Smooth muscle cell (in vitro differentiated cells): ENCODE measurements around the gene LRRIQ4. TPM values are rescaled to one million over a fixed set of nuclear protein-coding genes. Genes with fewer than 3 reads are reported as not detected.

Source experiments
- DNase-seq: peaks from one replicate; lab custom pipeline; 2025; ENCODE audit not compliant: unreplicated experiment; lab: John Stamatoyannopoulos, UW
- H2AFZ ChIP-seq: fragments of 200-600 bp; sonication (generic); 2 replicates; pipeline ENCODE4 v1.6.0; 2016; ENCODE audit warnings: antibody characterized with exemption, low read depth, mild to moderate bottlenecking
- H3F3A ChIP-seq: fragments of 200-600 bp; sonication (generic); 2 replicates; pipeline ENCODE4 v1.6.0; 2017; ENCODE audit warnings: antibody characterized with exemption, low read depth
- H3K27ac ChIP-seq: fragments of 200-600 bp; sonication (generic); 2 replicates; pipeline ENCODE4 v1.5.1; 2016; ENCODE audit warnings: low read depth, mild to moderate bottlenecking
- H3K27me3 ChIP-seq: fragments of 200-600 bp; sonication (generic); 2 replicates; pipeline ENCODE4 v1.6.1; 2016; ENCODE audit warnings: low read depth, mild to moderate bottlenecking
- H3K36me3 ChIP-seq: fragments of 200-600 bp; sonication (generic); 2 replicates; pipeline ENCODE4 v1.5.1; 2016; ENCODE audit warnings: low read depth
- H3K4me1 ChIP-seq: fragments of 200-600 bp; sonication (generic); 2 replicates; pipeline ENCODE4 v1.5.1; 2016; ENCODE audit warnings: low read depth
- H3K4me2 ChIP-seq: fragments of 200-600 bp; sonication (generic); 2 replicates; pipeline ENCODE4 v1.6.0; 2016; ENCODE audit warnings: mild to moderate bottlenecking
- H3K4me3 ChIP-seq: fragments of 200-600 bp; sonication (generic); 2 replicates; pipeline ENCODE4 v1.5.1; 2016; ENCODE audit warnings: mild to moderate bottlenecking
- H3K79me2 ChIP-seq: fragments of 200-600 bp; sonication (generic); 2 replicates; pipeline ENCODE4 v1.6.0; 2016; ENCODE audit warnings: low read depth, mild to moderate bottlenecking
- H3K9ac ChIP-seq: fragments of 200-600 bp; sonication (generic); 2 replicates; pipeline ENCODE4 v1.6.0; 2016; ENCODE audit warnings: low read depth
- H3K9me3 ChIP-seq: fragments of 200-600 bp; sonication (generic); replicated peaks from 2 replicates; pipeline ENCODE4 v1.5.1; 2016; ENCODE audit warnings: low read depth
- H4K20me1 ChIP-seq: fragments of 200-600 bp; sonication (generic); 2 replicates; pipeline ENCODE4 v1.6.0; 2016; ENCODE audit warnings: low read depth
- WGBS: methylation state at CpG from one replicate; pipeline ENCODE4 v1.1.7; 2016; ENCODE audit warnings: low lambda C conversion rate; 5-methylcytosine and 5-hydroxymethylcytosine counted together
- polyA plus RNA-seq: library from polyadenylated mRNA; unstranded; fragments of >200 nt; fragmentation: Nextera tagmentation; extraction: Ambion mirVana; gene quantifications from 2 replicates; pipeline ENCODE4 v1.2.1, GENCODE V29; 2016
- total RNA-seq: library from RNA; depleted of rRNA; stranded (reverse); fragments of >200 nt; gene quantifications from 2 replicates; pipeline ENCODE4 v1.2.3, GENCODE V29; 2014
- TF ChIP-seq, protein P1 (sequence below): fragments of 200-600 bp; sonication (generic); IDR thresholded peaks from 2 replicates; pipeline ENCODE4 v1.5.1; 2017; ENCODE audit warnings: borderline replicate concordance, mild to moderate bottlenecking, antibody characterized with exemption; ENCODE audit not compliant: insufficient read depth, poor library complexity, severe bottlenecking

The LRRIQ4 gene
- total and polyA plus RNA-seq, 2 experiments from 2014 or later: 0.18 TPM; not detected in 1

- H3K4me1 ChIP-seq: peaks cover 5% of the 10 kb centered on the region
- no peaks in the 10 kb centered on the region for H4K20me1 ChIP-seq
- H3K27ac ChIP-seq: peak overlapping the region; percentile 60
- no peaks in the 10 kb centered on the region for H3K9me3 ChIP-seq
- H3K4me3 ChIP-seq: no peak overlapping the region
- H3K36me3 ChIP-seq: no peaks in the 10 kb centered on the region
- WGBS: 21% methylated on average over 5 of the region's 5 CpGs
- no peaks in the 10 kb centered on the region for H3K79me2 ChIP-seq
- peak overlapping the region; percentile 21 for H3K9ac ChIP-seq
- peak overlapping the region; percentile 87 for H2AFZ ChIP-seq
- H3K4me2 ChIP-seq: peak overlapping the region; percentile 43
- TF ChIP-seq, protein P1, sequence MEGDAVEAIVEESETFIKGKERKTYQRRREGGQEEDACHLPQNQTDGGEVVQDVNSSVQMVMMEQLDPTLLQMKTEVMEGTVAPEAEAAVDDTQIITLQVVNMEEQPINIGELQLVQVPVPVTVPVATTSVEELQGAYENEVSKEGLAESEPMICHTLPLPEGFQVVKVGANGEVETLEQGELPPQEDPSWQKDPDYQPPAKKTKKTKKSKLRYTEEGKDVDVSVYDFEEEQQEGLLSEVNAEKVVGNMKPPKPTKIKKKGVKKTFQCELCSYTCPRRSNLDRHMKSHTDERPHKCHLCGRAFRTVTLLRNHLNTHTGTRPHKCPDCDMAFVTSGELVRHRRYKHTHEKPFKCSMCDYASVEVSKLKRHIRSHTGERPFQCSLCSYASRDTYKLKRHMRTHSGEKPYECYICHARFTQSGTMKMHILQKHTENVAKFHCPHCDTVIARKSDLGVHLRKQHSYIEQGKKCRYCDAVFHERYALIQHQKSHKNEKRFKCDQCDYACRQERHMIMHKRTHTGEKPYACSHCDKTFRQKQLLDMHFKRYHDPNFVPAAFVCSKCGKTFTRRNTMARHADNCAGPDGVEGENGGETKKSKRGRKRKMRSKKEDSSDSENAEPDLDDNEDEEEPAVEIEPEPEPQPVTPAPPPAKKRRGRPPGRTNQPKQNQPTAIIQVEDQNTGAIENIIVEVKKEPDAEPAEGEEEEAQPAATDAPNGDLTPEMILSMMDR: no peak
- H3F3A ChIP-seq: peaks cover 7% of the 10 kb centered on the region
- H3K27me3 ChIP-seq: peaks cover 2% of the 10 kb centered on the region
- DNase-seq: no peak
Measured at GRCh38 chr3:169836078-169836941, 23.6 kb downstream of the LRRIQ4 start.

DNA sequence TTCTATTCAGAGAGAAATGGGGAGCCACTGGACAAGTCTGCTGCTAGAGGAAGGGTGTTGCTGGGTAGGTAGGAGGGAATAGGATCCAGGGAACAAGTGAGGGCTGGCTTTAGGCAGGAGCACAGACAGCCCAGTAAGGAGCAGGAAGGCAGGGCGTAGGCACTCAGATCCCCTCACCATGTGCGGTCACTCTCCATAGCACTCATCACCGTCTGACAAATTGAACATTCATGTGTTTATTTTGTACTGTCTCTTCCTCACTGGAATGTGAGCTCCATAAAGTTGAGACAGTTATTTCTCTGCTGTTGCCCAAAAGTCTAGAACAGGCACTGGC is 24.2 kb downstream of the LRRIQ4 start:
- TF ChIP-seq, protein P1: no peak
- Histone ChIP-seq H3K4me3 (no peak overlapping the region), H3K4me1 (peaks cover 5% of the 10 kb centered on the region), H2AFZ (peak overlapping the region; percentile 87), H3K79me2 (no peaks in the 10 kb centered on the region), H3K9me3 (no peaks in the 10 kb centered on the region), H3K27me3 (peaks cover 2% of the 10 kb centered on the region), H3K27ac (peak overlapping the region; percentile 60), H3K9ac (peak overlapping the region; percentile 21), H3F3A (peaks cover 7% of the 10 kb centered on the region), H3K4me2 (no peak overlapping the region), H3K36me3 (no peaks in the 10 kb centered on the region), H4K20me1 (no peaks in the 10 kb centered on the region)
- DNase-seq: no peak
- WGBS: 67% methylated on average over 3 of the region's 3 CpGs

DNA sequence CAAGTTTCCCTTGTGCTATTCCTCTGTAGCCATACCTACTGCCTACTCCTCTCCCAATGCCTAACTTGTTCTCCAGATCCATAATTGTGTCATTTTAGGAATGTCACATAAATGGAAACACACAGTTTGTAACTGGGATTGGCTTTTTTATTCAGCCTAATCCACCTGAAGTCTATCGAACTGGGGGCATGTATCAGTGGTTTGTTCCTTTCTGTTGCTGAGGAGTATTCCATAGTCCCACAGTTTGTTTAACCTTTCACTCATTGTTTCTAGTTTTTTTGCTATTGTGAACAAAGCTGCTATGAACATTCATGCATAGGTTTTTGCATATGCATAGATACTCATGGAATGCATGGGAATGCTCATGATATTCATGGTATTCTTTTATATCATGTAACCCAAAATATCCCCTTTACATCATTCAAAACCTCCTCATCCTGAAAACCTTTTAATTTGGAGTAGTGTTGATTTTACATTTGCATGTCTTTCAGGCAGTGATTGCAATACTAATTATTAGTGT is 25.9 kb downstream of the LRRIQ4 start:
- Histone ChIP-seq H3F3A (peaks cover 7% of the 10 kb centered on the region), H4K20me1 (no peaks in the 10 kb centered on the region), H3K79me2 (no peaks in the 10 kb centered on the region), H3K4me2 (no peak overlapping the region), H3K4me1 (peaks cover 5% of the 10 kb centered on the region), H3K9ac (no peak overlapping the region), H3K36me3 (no peaks in the 10 kb centered on the region), H3K4me3 (no peak overlapping the region), H2AFZ (no peak overlapping the region), H3K27ac (no peak overlapping the region), H3K27me3 (peaks cover 2% of the 10 kb centered on the region), H3K9me3 (no peaks in the 10 kb centered on the region)
- no peak for DNase-seq
- TF ChIP-seq, protein P1: no peak
- WGBS: 92% methylated on average over 1 of the region's 1 CpG
